Suprapubic skin (tissue), 4 donors: Measurements from ENCODE around the gene APBA3.

Experiments
- CTCF ChIP-seq, 2 donors: fragments of 200-600 bp in 1 of 2; fragments of 450-650 bp in 1 of 2; sonication (generic) in 1 of 2; IDR thresholded peaks; one replicate each; pipeline ENCODE4 v1.5.1; 2016 to 2019; ENCODE audit warnings: antibody characterized with exemption in 2 of 2, mild to moderate bottlenecking in 1 of 2, moderate library complexity in 1 of 2
- EP300 ChIP-seq: sonication (generic); formaldehyde crosslinking; IDR thresholded peaks from one replicate; pipeline ENCODE4 v1.6.1; 2017; ENCODE audit warnings: antibody characterized with exemption
- POLR2A ChIP-seq, 2 donors: fragments of 450-650 bp; IDR thresholded peaks; one replicate each; pipeline ENCODE4 v1.6.1; 2017; ENCODE audit warnings: antibody characterized with exemption in 2 of 2, mild to moderate bottlenecking in 2 of 2, moderate library complexity in 2 of 2
- POLR2AphosphoS5 ChIP-seq, 3 donors: sonication (generic); formaldehyde crosslinking; IDR thresholded peaks; one replicate each; pipeline ENCODE4 v1.6.1; 2017; ENCODE audit warnings: antibody characterized with exemption in 3 of 3

DNA sequence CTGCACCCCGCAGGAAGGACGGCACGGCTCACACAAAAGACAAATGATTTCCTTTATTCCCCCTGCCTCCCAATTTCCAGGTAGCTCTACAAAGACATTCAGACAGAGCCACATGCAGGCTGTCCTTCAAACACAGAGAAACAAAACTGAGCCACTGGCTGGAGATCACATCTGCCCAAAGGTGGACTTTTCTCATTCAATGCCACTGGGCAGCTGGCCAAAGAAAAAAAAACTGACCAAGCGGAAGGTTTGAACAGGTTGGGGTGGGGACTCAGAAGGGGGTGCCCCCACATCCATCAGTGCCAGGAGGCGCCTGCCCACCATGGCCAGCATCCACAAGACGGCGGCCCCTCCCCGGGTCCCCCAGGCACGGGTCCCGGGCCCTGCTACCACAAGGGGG, 42.5 kb upstream of the APBA3 start:
- TF ChIP-seq POLR2AphosphoS5 (IDR thresholded peaks at IDR 0.05) (no peak), CTCF (IDR thresholded peaks at IDR 0.05) (no peak), POLR2A (IDR thresholded peaks at IDR 0.05) (no peak), EP300 (no peak)
